Measurements from ENCODE around the gene XIRP1.
"Not testable (repeated sequence)": the region's sequence is repeated elsewhere in the genome, so short reads cannot be mapped to it uniquely, and the experiment has no call there.

Gene XIRP1

DNA sequence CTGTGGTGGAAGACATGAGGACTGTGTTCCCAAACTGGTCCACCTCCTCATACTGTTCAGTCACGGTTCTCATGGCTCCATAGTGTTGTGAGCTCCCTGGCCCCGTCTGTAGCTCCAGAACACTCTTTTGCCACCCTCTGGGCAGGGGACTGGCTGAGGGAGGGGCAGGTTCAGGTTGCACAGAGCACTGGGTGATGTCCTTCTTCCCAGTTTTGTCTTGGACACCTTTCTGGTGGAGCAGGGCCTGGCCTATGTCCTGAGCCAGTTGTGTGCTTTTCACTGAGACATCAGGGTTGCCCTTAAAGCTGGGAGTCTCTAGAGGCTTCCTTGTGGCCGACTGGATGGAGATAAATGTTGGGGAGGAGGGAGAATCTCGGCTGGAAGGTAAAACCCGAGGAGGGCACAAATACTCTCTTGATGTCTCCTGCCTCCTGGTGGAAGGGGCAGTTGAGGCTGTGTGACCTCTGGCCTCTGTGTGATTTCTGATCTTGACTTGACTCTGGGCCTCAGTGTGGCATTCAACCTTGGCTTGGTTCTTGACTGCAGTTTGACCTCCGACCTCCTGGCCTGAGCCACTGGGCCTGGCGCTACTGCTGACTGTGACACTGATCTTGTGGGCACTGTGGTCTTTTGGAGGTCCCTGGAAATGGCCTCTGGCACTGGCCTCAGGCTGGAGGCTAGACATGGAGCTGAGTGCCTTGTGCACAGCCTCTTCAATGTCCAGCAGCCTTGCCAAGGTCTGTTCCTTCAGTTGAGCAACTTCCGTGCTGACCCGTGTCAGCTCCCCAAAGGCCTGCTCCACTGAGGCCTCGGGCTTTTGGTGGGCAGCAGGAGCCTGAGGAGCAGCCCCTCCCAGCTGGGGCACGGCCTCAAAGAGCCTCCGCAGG is 8.1 kb downstream of the XIRP1 start:
- DNase-seq, result no peak

DNA sequence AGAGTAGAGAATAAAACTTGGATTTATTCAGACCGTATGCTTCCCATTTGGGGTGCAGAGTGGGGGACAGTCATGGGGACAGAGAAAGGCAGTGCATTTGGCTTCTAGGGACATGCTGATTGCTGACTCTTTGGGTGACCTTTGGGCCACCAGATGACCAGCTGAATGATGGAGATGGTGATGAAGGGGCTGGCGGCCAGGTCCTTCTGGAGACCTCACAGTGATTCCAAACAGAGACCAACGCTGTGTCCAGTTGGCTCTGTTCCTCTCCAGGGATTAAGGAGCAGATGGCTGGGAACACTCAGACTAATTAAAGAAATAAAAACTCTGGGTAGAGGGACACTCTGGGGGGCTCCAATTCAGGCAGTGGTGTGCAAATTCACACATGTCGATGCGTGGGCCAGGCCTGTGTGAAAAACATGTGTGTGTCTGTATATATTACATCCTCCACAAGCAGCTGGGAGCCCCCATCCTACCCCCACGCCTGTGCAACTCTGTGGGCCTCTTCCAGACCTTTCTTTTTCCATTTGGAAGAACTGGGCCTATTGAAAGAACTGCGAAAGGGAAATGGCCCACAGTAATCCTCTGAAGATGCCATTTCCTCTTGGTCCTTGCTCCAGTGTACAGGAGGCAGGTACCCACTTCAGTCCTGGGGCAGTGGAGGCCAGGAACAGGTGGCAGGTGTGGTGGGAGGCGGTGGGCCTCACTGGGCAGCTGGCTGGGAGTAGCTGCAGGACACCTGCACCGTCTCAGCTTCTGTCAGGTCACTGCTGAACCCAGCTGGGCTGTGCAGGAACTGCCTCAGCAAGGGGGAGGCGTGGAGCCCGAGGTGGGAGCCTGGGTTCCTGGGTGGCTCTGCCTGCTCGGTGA is 8.9 kb downstream of the XIRP1 start:
- no peak for DNase-seq

DNA sequence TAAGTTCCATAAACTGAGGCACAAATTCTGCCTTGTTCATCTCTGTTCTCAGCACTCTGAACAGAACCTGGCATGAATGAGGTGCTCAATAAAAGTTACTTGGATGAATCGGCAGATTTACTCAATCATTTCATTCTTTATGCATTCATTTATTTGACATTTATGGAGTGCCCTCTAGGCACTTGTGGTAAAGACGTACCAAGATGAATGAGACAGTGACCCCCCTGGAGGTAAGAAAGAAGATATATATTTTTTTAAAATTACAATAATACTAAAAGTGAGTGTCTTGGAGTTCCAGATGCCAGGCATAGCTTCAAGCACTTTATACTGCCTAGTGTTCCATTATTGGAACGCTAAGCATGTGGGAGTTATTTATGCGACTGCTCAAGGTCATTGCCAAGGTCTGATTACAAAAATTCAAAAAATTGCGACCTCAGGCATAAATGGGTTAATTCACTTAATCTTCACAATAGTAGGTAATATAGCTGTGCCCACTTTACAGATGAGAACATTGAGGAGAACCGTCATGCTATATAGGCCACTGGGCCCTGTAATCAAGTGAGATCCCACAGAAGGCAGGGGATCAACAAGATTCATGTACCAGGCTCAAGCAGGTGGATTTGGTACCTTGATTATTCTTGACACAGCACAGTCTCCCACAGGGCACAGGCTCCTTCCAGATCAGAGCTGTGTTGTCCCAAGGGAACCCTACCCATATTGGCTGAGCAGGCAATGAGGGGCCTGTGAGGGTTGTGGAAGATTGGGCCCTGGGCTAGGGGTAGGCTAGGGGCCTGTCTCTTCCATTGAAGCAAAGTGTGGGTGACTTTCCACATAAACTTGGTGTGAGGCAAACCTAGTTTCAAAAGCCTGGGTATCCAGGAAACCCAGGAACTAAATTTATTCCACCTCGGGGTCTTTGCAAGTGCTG is 10.7 kb downstream of the XIRP1 start:
- DNase-seq, result no peak

DNA sequence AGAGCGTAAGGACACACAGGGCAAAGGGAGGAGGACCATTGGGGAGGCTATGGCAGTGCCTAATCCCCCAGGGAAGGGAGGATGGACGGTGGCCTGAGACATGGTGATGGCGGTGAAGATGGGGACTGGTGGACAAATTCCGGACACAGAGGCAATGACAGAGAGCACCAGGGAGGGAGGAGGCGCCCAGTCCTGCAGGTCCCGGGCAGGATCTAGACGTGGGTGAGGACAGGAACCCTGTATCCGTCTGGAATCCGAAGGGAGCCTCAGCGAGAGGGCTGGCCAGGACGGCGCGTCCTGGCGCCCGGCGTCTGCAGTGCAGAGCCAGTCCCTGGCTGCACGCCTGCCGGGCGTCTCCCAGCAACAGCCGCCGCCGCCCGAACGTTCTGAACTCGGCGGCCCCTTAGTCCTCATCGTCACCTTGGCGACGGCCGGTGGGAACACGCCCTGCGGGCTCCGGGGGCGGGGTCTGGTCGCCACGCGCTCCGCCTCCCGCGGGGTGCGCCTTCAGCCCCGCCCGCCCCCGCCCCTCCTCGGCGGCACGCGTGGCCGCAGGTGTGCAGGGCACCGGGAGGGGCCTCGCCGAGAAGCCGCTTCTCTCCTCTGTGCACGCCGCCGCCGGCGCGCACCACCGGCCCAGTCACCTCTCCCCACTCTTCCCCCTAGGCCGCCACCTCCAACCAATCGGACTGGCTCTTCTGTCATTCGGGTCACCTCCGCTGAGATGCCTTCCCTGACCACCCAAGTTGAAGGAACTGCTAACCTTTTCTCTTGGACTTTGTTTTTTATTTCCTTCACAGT is 11.6 kb downstream of the XIRP1 start:
- DNase-seq, result peak; percentile 85

DNA sequence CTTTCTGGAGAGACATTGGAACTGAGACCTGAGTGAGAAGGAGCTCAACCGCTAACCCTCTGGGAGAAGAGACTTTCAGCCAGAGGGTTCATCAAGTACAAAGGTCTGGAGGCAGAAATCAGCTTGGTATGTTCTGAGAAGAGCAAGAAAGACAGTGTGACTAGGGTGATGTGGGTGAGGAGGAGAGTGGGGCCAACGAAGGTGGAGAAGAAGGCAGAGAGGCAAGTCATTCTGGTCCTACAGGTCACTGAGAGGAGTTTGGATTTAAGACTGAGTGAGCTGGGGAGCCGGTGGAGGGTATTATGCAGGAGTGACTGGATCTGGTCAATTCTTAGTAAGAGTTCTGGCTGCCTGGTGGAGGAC is 12.2 kb downstream of the XIRP1 start:
- no peak for DNase-seq

DNA sequence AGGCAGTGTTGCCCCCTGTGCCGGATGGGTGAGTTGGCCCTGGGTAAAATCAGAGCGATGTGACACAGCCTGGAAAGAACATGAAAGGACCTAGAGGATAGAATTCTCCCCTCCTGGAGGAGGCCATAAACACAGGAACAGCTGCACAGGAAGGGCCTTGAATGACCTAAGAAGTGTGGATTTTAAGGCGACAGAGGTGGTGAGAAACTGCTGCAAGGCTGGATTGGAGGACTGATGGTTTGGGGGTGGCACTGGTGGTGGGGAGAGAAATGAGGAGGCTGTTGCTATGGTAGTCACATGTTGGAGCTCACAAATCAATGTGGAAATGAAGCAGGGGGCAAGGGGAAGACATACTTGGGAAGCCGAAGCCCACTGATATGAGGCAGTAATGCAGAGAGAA is 13.8 kb downstream of the XIRP1 start:
- no peak for DNase-seq

DNA sequence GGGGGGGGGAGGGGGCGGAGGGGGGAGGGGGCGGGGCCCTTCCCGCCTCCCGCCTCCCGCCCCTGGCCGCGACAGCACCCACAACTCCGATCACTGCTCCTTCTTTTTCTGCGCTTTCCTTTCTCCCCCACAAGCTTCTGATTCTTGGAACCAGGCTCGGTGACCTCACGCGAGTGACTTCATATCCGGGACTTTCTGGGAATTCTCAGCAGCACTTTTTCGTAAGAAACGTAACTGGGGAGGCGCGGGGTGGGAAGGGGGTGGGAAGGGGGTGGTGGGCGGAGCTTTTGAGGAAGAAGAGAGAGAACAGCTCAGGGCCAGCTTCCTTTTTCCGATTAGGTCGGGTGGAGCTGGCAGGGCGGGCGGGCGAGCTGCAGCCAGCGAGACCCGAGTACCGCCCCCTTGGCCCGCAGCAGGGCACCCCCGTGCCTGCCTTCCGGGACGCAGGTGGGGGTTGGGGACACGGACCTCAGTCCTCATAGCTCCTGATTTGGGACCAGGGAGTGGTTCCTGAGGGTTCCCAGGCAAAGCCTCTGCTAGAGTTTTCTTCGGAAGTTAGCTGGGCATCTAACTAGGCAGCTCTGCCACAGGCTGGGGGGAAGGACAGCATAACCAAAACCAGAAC is 14.6 kb downstream of the XIRP1 start:
- DNase-seq, result peak; percentile 70

DNA sequence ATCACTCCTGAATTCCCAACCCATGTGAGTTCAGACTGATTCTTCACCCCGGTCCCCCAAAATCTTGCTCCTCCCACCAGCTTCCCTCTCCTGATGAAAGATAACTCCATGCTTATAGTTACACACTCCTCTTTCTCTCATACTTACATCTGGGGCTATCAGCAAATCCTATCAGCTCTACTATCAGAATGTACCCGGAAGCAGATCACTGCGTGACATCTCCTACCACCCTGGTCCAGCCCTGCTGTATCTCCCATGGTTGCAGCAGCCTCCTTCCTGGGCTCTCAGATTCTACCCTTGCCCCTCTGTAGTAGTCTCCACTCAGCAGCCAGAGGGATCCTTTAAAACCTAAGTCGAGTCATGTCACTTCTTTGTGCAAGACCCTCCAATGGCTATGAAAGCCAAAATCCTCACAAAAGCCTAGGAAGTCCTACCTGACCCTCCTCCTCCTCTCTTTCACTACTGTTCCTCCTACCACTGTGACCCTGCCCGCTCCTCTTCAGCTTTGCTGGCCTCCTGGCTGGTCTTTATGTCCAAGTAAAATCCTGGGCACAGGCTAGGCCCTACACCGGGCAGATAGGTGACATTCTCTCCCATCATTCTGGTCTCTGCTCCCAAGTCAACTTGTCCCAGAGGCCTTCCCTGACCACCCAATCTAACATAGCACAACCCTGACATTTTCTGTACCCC is 16.2 kb downstream of the XIRP1 start:
- DNase-seq, result no peak

DNA sequence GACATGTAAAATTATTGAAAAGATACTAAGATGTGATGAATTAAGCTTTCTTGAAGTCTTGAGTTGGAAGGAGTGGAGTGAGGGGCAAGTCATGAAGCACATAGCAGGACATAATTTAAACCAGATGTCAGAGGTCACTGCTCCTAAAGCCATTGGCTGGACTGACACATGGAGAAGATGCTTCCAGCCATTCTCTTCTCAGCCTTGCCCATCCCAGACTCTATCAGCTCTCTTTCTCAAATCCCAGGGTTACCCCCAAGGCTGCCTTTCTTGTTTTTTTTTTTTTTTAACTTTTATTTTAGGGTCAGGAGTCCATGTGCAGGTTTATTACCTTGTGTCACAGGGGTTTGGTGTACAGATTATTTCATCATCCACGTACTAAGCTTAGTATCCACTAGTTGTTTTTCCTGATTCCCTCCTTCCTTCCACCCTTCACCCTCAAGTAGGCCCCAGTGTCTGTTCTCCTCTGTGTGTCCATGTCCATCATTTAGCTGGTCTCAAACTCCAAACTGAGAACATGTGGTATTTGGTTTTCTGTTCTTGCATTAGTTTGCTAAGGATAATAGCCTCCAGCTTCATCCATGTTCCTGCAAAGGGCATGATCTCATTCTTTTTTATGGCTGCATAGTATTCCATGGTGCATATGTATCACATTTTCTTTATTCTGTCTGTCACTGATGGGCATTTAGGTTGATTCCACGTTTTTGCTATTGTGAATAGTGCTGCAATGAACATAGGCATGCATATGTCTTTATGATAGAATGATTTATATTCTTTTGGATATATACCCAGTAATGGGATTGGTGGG is 18.9 kb downstream of the XIRP1 start:
- DNase-seq, result no peak

DNA sequence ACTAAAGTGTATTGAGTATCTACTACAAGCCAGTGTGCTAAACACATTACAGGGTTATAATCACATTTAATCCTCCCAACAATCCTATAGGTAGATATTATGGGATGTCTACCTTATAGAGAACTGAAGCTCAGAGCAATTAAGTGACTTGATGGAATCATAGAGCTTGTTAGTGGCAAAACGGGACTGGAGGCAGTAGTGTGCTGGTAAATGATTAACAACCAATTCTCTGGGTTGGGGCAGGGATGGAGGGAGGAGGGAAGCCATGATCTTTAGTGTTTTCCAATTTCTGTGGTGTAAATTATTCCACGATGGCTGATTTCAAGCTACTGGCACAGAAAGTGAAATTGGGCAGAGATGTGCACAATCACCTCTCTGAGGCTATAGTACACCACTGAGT is 20.5 kb downstream of the XIRP1 start:
- DNase-seq, result no peak

DNA sequence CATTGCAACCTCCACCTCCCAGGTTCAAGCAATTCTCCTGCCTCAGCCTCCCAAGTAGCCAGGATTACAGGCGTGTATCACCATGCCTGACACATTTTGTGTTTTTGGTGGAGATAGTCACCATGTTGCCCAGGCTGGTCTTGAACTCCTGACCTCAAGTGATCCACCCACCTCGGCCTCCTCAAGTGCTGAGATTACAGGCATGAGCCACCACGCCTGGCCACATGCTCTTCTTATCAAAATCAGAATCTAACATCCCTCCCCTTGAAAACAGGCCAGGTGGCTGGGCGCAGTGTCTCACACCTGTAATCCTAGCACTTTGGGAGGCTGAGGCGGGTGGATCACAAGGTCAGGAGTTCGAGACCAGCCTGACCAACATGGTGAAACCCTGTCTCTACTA is 21.5 kb downstream of the XIRP1 start:
- DNase-seq, result not testable (repeated sequence)

DNA sequence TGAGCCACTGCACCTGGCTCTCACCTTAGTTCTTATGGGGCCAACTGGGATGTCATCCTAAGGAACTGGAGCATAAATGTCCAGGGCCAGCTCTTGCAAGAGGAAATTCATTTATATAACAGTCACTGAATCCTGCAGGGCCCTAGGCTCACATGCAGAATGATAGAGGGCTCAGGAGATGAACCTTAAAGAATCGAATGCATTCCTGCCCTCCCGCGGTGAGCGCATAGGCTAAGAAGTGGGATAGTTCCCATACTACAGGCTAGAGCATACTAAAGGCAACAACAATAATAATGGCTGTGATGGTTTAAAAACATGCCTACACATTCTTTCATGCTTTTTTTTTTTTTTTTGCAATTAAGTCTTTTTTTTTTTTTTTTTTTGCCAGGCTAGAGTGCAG is 21.9 kb downstream of the XIRP1 start:
- DNase-seq, result no peak

DNA sequence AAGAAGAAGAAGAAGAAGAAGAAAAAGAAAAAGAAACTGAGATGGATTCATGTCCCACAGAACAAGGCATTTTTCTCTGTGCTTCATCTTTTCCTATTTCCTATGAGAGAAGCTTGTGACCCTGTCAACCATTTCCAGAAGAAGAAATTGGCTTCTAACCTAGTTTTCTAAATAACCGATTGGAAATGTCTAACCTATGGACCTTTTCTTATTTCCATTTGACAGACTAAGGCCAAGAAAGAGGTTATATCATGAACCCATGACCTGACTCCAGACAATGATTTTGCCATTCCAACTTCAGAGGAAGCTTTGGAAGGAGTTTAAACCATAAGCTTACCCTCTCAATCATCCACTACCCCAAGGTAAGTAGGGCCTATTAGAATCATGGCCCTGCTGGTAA is 22.7 kb downstream of the XIRP1 start:
- no peak for DNase-seq

DNA sequence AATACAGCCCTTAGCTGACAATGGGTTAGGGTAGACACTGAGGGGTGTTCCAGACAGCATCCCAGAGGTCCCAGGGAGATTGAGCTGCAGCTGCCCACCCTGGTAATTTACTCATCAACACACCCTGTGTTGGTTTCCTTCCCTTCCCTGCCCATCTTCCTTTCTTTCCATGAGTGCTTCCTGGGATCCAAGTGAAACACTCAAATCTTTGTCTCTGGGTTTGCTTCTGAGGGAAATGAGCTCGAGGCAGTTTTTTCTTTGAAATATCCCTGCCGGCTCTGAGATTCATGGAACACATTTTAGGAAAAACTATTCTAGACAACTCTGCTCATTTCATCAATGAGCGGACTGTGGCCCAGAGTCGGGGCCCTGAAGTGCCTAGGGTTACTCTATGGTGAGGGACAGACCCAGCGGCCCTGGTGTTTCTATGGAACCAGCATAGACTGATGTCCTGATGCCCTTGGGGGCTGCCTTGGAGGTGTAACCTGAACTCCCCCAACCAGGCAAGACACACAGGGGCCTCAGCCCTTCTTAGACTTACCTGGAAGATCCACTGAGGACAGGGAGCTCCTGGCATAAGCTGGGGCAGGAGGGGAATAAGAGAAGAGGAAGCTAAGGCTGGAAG is 24.1 kb downstream of the XIRP1 start:
- no peak for DNase-seq

DNA sequence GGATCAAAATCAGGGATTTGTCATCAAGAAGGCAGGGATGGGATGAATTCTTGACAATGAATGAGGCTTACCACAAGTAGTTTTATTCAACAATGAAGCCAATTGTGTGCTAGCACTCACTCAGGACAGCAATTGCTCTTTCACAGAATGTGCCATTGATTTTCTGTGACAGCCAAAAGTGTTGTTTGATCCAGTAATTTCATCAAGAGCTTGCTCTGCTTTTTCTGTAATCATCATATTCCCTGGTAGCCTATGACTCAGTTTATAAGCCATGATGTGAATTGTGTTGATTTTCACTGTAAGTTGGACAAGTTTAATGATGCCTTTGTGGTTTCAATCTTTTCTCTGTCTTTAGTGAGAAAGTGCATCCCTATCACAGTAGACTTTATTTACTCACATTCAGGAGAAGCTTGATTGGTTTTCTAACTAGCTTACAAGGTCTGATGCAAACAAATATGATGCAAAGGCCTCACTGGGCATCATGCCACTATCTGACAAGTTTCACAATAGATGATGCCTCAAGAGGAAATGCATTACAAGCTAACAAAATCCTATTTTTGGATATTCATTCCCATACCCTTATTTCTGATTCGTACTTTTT is 25.4 kb downstream of the XIRP1 start:
- no peak for DNase-seq

DNA sequence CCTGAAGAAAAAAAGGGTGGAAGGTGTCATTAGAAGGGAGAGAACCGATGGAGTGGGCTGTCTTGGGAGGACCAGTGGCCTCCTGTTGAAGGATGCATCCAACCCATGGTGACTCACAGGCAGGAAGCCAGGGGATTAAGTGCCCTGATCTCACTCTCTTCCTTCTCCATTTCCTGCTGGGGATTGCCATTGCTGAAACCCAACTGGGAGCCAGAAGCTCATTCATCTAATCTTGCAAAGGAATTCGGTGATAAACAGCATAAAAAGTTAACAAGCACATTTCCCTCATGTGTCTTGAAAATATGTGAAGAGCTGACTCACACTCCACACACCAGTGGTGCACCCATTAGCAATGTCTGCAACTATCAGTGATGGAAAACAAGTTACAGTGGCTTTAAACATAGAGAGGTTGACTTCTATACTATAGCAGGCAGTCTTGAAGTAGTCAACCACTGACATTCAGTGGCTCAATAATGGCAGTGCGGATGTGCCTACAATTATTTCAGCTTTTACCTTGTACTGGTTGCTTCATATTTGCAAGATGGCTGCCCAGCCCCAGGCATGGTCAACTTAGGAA is 26.2 kb downstream of the XIRP1 start:
- no peak for DNase-seq

DNA sequence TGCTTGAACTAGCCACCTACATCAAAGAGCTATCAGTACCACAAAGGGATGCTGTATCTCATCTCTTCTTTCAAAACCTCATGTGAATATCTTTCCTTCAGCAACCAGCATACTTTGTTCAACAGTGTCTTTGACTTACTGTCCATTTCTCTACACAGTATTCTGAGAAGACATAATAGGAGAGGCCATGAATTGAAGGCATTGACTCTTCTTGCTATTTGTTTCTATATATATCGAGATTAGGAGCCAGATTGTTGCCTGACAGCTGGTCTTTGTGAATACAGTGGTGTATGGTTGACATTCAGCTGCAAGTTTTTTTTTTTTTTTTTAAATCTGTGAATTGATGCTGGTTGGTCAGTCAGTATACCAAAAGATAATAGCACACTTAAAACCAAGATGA is 26.9 kb downstream of the XIRP1 start:
- no peak for DNase-seq

DNA sequence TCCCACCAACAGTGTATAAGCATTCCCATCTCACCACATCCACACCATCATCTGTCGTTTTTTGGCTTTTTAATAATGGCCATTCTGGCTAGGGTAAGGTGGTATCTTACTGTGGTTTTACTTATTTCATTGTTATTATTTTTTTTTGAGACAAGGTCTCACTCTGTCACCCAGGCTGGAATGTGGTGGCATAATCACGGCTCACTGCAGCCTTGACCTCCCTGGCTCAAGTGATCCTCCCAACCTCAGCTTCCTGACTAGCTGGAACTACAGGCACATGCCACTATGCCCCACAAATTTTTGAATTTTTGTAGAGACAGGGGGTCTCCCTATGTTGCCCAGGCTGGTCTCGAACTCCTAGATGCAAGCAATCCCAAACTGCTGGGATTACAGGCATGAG is 28.0 kb downstream of the XIRP1 start:
- DNase-seq, result no peak
